ENCODE measurements around the gene POTEB3. TPM values are rescaled to one million over a fixed set of nuclear protein-coding genes. Genes with fewer than 3 reads are reported as not detected.

POTEB3 gene
- total and polyA plus RNA-seq, 2 of the 13 experiments (the other 11 are each of a cell fraction or from before 2014, with no cell fraction given): not detected

Small RNAs within 50 kb of the gene (microRNA-seq; reads per million reads assigned to microRNA genes)
- gene MIR3118-3: not detected

Small RNAs within 50 kb of the gene (small RNA-seq; reads per million reads assigned to genes)
- gene GRAMD4P6 (ENCODE audit: insufficient read depth in 2 of 3, insufficient read length in 3 of 3, low read depth in 2 of 3, low replicate concordance in 1 of 3): 0 reads per million in 3 experiments
- 0 reads per million in 3 experiments for gene MIR3118-3 (ENCODE audit: insufficient read depth in 2 of 3, insufficient read length in 3 of 3, low read depth in 2 of 3, low replicate concordance in 1 of 3)
- gene RF00026 (ENCODE audit: insufficient read depth in 2 of 3, insufficient read length in 3 of 3, low read depth in 2 of 3, low replicate concordance in 1 of 3): 0 reads per million in 3 experiments

Measured in HepG2 (cell line).